Measurements from ENCODE around the gene XRCC6.
"Not testable (repeated sequence)": the region's sequence is repeated elsewhere in the genome, so short reads cannot be mapped to it uniquely, and the experiment has no call there.

The XRCC6 gene

DNA sequence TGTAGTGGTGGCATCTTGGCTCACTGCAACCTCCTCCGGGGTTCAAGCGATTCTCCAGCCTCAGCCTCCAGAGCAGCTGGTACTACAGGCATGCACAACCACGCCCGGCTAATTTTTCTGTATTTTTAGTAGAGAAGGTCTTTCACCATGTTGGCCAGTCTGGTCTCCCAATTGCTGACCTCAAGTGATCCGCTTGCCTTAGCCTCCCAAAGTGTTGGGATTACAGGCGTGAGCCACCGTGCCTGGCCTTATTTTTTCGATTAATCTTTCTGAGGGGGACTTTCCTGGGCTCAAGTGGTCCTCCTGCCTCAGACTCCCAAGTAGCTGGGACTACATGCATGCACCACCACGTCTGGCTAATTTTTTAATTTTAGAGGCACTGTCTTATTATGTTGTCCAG lies 62.0 kb downstream of the XRCC6 start:
- H3K27me3 ChIP-seq (ENCODE audit: control insufficient read depth, insufficient read depth, low read length): no peaks in the 10 kb centered on the region
- H3K27ac ChIP-seq (ENCODE audit: low read depth, low read length): no peak overlapping the region
- H3K4me3 ChIP-seq (ENCODE audit: low read length): peak overlapping the region; percentile 87
- no peak overlapping the region for H3K9ac ChIP-seq (ENCODE audit: low read length)
- peaks cover 11% of the 10 kb centered on the region for H3K36me3 ChIP-seq (ENCODE audit: control insufficient read depth, insufficient read depth, low read length)
- H3K4me1 ChIP-seq (ENCODE audit: control insufficient read depth, insufficient read depth, low read length): peaks cover 7% of the 10 kb centered on the region

DNA sequence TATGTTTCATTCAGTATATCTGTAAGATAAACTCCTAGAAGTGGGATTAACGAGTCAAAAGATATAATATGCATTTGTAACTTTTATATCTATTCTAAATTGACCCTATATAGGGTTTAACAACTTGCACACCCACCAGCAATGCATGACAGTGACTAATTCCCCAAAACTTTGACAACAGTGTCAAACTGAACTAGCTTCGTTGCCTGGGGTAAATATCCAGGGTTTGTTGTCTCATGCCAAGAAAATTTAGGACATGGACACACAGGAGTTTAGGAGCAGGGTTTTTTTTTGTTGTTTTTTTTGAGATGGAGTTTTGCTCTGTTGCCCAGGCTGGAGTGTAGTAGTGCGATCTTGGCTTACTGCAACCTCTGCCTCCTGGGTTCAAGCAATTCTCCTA lies 62.5 kb downstream of the XRCC6 start:
- Histone ChIP-seq H3K4me1 (ENCODE audit: control insufficient read depth, insufficient read depth, low read length) (peaks cover 8% of the 10 kb centered on the region), H3K27me3 (ENCODE audit: control insufficient read depth, insufficient read depth, low read length) (no peaks in the 10 kb centered on the region), H3K4me3 (ENCODE audit: low read length) (no peak overlapping the region), H3K36me3 (ENCODE audit: control insufficient read depth, insufficient read depth, low read length) (peaks cover 6% of the 10 kb centered on the region), H3K9ac (ENCODE audit: low read length) (no peak overlapping the region), H3K27ac (ENCODE audit: low read depth, low read length) (no peak overlapping the region)

DNA sequence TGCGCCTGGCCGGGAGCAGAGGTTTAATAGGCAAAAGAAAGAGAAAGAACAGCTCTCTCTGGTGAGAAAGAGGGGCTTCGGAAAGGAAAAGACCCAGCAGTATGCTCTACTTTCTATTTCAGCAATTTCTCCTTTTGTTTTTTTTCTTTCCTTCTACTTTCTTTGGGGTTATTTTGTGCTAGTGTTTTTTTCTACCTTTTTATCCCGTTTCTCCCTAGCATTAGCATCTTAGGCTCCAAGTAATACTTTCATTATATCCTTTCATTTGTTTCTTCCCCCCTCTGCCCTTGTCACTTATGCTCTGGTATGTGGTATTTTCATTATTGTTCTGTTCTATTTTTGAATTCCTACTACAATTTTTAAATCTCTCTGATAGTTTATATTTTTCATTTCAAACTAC lies 63.1 kb downstream of the XRCC6 start:
- H3K27me3 ChIP-seq (ENCODE audit: control insufficient read depth, insufficient read depth, low read length): no peaks in the 10 kb centered on the region

DNA sequence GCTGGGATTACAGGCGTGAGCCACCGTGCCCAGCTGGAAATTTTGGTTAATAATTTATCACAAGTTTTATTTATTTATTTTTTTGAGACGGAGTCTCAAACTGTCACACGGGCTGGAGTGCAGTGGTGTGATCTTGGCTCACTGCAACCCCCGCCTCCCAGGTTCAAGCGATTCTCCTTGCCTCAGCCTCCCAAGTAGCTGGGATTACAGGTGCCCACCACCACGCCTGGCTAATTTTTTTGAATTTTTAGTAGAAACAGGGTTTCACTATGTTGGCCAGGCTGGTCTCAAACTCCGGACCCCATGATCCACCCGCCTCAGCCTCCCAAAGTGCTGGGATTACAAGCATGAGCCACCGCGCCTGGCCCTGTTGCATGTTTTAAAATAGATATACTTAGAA lies 65.8 kb downstream of the XRCC6 start:
- H3K27ac ChIP-seq (ENCODE audit: low read depth, low read length); H3K4me3 ChIP-seq (ENCODE audit: low read length); H3K36me3 ChIP-seq (ENCODE audit: control insufficient read depth, insufficient read depth, low read length); H3K4me1 ChIP-seq (ENCODE audit: control insufficient read depth, insufficient read depth, low read length); H3K27me3 ChIP-seq (ENCODE audit: control insufficient read depth, insufficient read depth, low read length); H3K9ac ChIP-seq (ENCODE audit: low read length): not testable (repeated sequence)

More for the DNA sequence above, 63.1 kb downstream of the XRCC6 start:
- Histone ChIP-seq H3K36me3 (ENCODE audit: control insufficient read depth, insufficient read depth, low read length) (peaks cover 5% of the 10 kb centered on the region), H3K27ac (ENCODE audit: low read depth, low read length) (no peak overlapping the region), H3K9ac (ENCODE audit: low read length) (no peak overlapping the region), H3K4me1 (ENCODE audit: control insufficient read depth, insufficient read depth, low read length) (peaks cover 8% of the 10 kb centered on the region), H3K4me3 (ENCODE audit: low read length) (no peak overlapping the region)

DNA sequence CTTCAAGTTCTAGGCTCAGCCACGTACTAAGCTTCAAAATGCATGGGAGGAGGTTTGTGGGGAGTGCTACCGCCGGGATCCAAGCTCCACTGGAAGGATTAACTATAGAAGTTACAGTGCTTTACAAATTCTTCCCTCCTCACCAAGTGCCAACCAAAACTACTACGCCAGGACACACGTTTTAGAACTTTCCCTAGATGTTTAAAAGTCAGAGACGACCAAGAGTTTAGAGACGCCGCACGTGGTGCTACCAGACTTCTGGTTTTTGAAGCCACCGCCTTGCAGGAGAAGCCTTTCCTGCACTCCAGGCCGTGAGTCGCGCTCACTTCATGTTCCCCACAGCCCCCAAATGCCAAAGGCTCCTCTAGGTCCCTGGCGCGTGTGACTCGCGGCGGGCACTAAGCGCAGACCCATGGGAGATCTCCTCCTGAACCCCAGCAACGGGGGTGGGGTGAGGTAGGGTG lies 66.8 kb downstream of the XRCC6 start:
- Histone ChIP-seq H3K36me3 (ENCODE audit: control insufficient read depth, insufficient read depth, low read length) (no peaks in the 10 kb centered on the region), H3K9ac (ENCODE audit: low read length) (peak overlapping the region; percentile 60), H3K4me3 (ENCODE audit: low read length) (peak overlapping the region; percentile 93), H3K4me1 (ENCODE audit: control insufficient read depth, insufficient read depth, low read length) (peaks cover 8% of the 10 kb centered on the region), H3K27me3 (ENCODE audit: control insufficient read depth, insufficient read depth, low read length) (no peaks in the 10 kb centered on the region), H3K27ac (ENCODE audit: low read depth, low read length) (peak overlapping the region; percentile 84)

DNA sequence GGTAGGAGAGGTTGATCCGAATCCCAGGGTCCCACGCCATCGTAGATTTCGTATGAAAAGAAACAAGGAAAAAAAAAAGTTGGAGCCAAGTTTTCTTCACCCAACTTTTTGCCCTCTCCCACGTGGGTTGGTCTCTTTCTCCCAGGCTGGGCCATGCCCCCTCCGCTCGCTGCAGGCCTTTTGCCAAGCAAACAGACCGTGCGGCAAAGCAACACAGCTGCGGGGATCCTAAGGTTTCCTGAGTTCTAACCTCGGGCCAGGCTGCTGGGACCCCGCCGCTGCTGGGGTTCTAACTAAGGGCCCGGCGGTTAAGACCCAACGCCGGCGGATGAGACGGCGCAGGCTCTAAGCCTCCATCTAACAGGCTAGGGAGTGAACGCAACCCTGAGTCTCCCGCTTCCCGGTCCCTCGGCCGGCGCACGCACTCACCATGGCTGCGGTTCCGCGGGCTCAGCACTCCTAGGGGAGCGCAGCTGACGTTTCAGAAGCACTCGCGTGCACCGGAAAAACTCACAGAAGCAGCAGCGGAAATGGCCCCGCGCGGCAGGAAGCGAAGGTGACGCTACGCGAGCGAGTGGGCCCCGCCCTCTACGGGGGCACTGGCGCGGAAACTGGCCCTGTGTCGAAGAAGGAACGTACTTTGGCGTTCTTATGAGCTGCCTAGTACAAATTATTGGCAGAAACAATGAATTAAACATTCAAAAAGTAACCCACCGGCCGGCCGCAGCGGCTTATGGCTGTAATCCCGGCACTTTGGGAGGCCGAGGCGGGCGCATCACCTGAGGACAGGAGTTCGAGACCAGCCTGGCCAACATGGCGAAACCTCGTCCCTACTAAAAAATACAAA lies 67.5 kb downstream of the XRCC6 start, which contains the start of gene SNU13:
TSS of gene SNU13 (minus strand) at position 503 of the 847 bp plus-strand sequence. CDS start at position 432, 71 bp downstream.
- Histone ChIP-seq H3K27ac (ENCODE audit: low read depth, low read length) (peak within 1 kb of the TSS; percentile 84), H3K9ac (ENCODE audit: low read length) (peak within 1 kb of the TSS; percentile 86), H3K36me3 (ENCODE audit: control insufficient read depth, insufficient read depth, low read length) (peaks cover under 1% of the 10 kb centered on the region), H3K27me3 (ENCODE audit: control insufficient read depth, insufficient read depth, low read length) (no peaks in the 10 kb centered on the region), H3K4me1 (ENCODE audit: control insufficient read depth, insufficient read depth, low read length) (peaks cover 8% of the 10 kb centered on the region), H3K4me3 (ENCODE audit: low read length) (peak within 1 kb of the TSS; percentile 93)

DNA sequence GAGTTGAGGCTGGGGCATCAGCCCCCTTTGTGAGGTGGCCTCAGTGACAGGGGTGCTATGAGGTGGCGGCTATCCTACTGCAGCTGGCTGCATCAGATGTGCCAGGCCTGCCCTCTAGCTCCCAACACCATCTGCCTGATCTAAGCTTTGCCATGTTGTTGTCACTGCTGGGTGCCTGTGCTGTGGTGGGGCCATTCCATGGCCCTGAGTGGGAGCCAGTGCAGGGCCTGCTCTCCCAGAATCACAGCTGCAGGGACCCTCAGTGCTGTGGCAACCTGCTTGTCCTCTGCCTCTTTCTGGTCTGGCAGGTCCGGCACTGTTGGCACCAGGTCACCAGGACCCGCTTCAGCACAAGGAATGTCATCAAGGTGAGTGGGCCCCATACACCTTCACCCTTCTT lies 69.4 kb downstream of the XRCC6 start:
- H3K4me1 ChIP-seq (ENCODE audit: control insufficient read depth, insufficient read depth, low read length): peaks cover 8% of the 10 kb centered on the region
- H3K9ac ChIP-seq (ENCODE audit: low read length): no peak overlapping the region
- no peak overlapping the region for H3K27ac ChIP-seq (ENCODE audit: low read depth, low read length)
- H3K36me3 ChIP-seq (ENCODE audit: control insufficient read depth, insufficient read depth, low read length): peaks cover 2% of the 10 kb centered on the region
- H3K27me3 ChIP-seq (ENCODE audit: control insufficient read depth, insufficient read depth, low read length): no peaks in the 10 kb centered on the region
- no peak overlapping the region for H3K4me3 ChIP-seq (ENCODE audit: low read length)

DNA sequence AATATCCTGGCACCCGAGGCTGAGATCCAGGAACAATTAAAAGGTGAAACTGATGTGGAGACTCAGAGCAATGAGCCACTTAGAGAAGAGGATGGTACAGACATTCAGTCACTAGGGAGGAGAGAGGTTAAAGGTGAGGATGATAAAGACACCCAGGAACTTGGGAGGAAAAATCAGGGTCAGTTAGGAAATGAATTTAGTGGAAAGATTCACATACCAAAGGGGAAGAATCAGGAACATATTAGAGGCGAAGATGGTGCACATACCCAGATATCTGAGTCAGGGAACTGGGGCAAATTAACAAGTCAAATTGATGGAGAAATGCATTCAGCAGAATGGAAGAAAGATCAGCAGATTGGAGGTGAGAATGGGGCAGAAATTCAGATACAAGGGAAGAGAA lies 74.1 kb downstream of the XRCC6 start:
- no peak overlapping the region for H3K27ac ChIP-seq (ENCODE audit: low read depth, low read length)

DNA sequence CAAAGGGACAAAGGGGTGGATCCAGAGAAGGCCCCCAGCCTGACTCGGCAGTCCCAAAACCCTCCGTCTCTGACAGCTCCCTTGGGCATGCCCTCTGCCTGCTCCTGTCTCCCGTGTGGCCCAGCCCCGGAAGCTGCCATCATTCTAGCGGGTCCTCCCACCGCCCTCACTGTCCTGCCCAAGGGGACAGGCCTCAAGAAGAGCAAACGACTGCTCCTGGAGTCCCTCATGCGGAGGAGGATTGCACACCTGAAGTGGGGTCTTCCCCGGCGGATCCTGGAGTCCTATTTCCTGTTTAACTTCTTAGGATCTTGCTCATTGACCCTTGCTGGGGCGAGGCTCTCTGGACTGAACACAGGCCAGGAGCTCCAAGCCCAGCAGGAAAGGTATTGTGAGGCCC lies 75.6 kb downstream of the XRCC6 start:
- no peak overlapping the region for H3K27ac ChIP-seq (ENCODE audit: low read depth, low read length)
- H3K36me3 ChIP-seq (ENCODE audit: control insufficient read depth, insufficient read depth, low read length): peaks cover 2% of the 10 kb centered on the region
- no peak overlapping the region for H3K9ac ChIP-seq (ENCODE audit: low read length)
- H3K4me1 ChIP-seq (ENCODE audit: control insufficient read depth, insufficient read depth, low read length): peaks cover 5% of the 10 kb centered on the region
- no peak overlapping the region for H3K4me3 ChIP-seq (ENCODE audit: low read length)
- H3K27me3 ChIP-seq (ENCODE audit: control insufficient read depth, insufficient read depth, low read length): no peaks in the 10 kb centered on the region

More for the DNA sequence above, 74.1 kb downstream of the XRCC6 start:
- no peak overlapping the region for H3K9ac ChIP-seq (ENCODE audit: low read length)
- no peaks in the 10 kb centered on the region for H3K27me3 ChIP-seq (ENCODE audit: control insufficient read depth, insufficient read depth, low read length)
- peaks cover 2% of the 10 kb centered on the region for H3K36me3 ChIP-seq (ENCODE audit: control insufficient read depth, insufficient read depth, low read length)
- H3K4me1 ChIP-seq (ENCODE audit: control insufficient read depth, insufficient read depth, low read length): peaks cover 5% of the 10 kb centered on the region
- H3K4me3 ChIP-seq (ENCODE audit: low read length): no peak overlapping the region

DNA sequence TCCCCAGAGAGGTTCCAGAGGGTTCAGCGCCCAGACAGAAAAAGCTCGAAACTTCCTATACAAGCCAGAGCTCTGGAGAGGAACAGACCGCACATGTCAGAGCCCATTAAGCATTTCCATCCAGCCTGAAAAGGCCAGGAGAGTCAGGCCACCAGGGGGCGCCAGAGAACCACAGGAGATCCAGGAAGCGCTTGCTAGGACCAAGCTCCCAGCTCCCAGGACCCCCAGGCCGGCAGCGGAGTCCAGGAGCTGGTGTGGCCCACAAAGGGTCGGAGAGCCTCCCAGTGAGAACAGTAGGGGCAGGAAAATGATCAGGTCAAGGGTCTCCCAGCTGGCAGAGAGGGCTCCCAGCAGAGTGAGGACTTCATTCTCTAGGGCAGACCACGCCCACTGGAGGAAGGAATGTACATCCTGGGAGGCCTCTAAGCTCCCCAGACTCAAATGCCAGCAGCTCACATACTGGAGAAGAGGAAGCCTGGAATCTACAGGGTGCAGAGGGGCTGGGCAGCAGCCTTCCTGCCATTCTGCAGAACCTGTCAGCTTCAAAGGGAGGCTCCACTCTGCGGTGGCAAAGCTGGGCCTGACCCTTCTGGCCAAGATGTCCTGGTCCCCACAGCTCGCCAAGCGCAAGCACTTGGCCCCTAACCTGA lies 76.2 kb downstream of the XRCC6 start:
- Histone ChIP-seq H3K27me3 (ENCODE audit: control insufficient read depth, insufficient read depth, low read length) (no peaks in the 10 kb centered on the region), H3K9ac (ENCODE audit: low read length) (no peak overlapping the region), H3K27ac (ENCODE audit: low read depth, low read length) (no peak overlapping the region), H3K4me1 (ENCODE audit: control insufficient read depth, insufficient read depth, low read length) (peaks cover 5% of the 10 kb centered on the region), H3K36me3 (ENCODE audit: control insufficient read depth, insufficient read depth, low read length) (peaks cover 2% of the 10 kb centered on the region), H3K4me3 (ENCODE audit: low read length) (peak overlapping the region; percentile 62)

DNA sequence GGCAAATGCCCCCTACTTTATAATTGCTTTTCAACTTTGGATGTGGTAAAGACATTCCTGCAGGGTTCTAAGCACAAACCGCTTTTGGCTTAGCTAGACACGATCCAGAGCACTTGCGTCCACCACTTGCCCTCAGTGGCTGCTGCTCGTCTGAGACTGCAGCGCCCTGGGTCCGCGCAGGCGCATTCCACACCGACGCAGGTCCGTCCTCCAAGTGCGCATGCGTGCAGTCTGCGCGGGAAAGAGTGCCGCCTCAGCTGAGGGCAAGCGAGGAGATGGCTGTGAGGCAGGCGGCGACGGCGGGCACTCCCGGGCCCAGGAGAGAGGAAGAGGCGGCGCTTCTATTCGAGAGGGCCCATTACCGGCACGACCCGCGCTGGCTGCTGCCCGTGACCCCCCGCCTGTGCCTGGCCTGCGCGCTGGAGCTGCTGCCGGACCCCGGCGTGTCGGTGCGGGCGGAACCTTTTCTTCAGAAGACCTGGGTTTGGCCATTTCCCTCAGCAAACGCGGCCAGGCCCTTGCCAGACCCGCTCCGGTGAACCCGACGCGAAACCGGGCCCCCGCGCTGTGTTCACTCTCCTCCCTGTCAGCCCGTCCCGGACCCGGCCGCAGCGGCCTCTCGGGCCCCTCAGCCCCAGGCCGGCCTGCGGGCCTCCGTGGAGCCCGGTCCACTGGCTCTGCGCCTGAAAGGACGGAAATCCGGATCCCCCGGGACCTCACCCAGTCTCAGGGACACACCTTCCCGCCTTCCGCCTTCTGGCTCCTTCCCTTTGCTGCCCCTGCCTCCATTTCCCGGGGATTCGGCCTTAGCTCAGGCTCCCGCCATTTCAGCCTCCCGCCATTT lies 78.4 kb downstream of the XRCC6 start, which contains the start of gene MEI1:
TSS of gene MEI1 (plus strand) at position 240 of the 844 bp plus-strand sequence. CDS start at position 276, 36 bp downstream.
- Histone ChIP-seq H3K27ac (ENCODE audit: low read depth, low read length) (no peak within 1 kb of the TSS), H3K4me1 (ENCODE audit: control insufficient read depth, insufficient read depth, low read length) (peaks cover 5% of the 10 kb centered on the region), H3K36me3 (ENCODE audit: control insufficient read depth, insufficient read depth, low read length) (no peaks in the 10 kb centered on the region), H3K9ac (ENCODE audit: low read length) (no peak within 1 kb of the TSS), H3K27me3 (ENCODE audit: control insufficient read depth, insufficient read depth, low read length) (no peaks in the 10 kb centered on the region), H3K4me3 (ENCODE audit: low read length) (peak within 1 kb of the TSS; percentile 45)

DNA sequence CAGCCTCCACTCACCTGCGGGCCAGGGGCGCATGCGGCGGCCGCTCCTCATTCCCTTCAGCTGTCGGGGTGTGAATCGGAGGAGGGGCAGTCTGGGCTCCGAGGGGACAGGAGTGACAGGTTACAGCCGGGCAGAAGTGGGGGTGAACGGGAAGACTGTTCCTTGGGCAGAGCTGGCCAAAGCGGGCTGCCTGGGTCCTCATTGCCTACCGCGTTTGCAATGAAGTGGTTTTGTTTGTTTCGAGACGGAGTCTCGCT lies 78.9 kb downstream of the XRCC6 start:
- Histone ChIP-seq H3K36me3 (ENCODE audit: control insufficient read depth, insufficient read depth, low read length) (no peaks in the 10 kb centered on the region), H3K4me1 (ENCODE audit: control insufficient read depth, insufficient read depth, low read length) (peaks cover 5% of the 10 kb centered on the region), H3K9ac (ENCODE audit: low read length) (no peak overlapping the region), H3K4me3 (ENCODE audit: low read length) (no peak overlapping the region), H3K27me3 (ENCODE audit: control insufficient read depth, insufficient read depth, low read length) (no peaks in the 10 kb centered on the region), H3K27ac (ENCODE audit: low read depth, low read length) (no peak overlapping the region)
